ENCODE measurements around the gene AR.

The AR gene

GRCh38 chrX:67732864-67733263 lies 189.0 kb downstream of the AR start:
- DNase-seq, result no peak

- DNase-seq, result no peak
Observed at GRCh38 chrX:67734111-67734753, 190.4 kb downstream of the AR start.

- DNase-seq, result no peak
Observed at GRCh38 chrX:67749536-67749935, 205.7 kb downstream of the AR start.

- no peak for DNase-seq
Observed at GRCh38 chrX:67750694-67751093, 206.9 kb downstream of the AR start.

- DNase-seq, result no peak
Observed at GRCh38 chrX:67759018-67759417, 215.2 kb downstream of the AR start.

GRCh38 chrX:67777148-67777547 lies 233.3 kb downstream of the AR start:
- no peak for DNase-seq

GRCh38 chrX:67779099-67779498 lies 235.3 kb downstream of the AR start:
- no peak for DNase-seq
